Endothelial cell of hepatic sinusoid (primary cell): ENCODE data around the gene CCDC106.

Experiments
- in situ Hi-C: cut with HindIII; loops from 2 replicates; pipeline ENCODE4 v1.10.0; 2017; ENCODE audit warnings: low sequenced_read_pairs

Gene CCDC106

DNA sequence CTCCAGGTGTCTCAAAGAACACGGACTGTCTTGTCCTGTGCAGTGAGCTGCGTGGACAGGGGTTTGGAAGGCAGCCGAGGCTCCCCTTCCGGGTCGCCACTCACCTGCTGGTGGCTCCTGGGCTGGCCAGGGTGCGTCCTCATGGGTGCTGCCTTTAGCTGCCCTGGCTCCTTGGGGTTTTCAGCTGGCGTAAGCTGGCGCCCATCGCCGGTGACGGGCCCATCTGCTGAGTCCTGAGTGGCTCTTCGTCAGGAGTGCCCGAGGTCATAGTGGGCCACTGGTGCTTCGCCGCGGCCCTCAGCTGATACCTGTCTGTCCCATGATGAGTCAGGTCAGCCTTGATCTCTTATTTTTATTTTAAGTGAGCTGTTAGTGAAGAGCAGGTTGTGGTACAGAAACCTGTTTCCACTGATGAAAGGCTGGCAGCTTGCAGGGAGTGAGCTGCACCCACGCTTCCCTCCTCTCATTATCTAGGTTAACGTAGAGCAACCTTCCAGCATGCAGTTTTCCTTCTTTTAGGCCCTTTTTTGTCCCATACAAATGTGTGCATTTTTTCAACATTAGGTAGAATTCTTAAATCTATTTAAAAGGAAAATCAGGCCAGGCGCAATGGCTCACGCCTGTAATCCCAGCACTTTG is 45.4 kb downstream of the CCDC106 start:
- in situ Hi-C loops, result no loop called here

DNA sequence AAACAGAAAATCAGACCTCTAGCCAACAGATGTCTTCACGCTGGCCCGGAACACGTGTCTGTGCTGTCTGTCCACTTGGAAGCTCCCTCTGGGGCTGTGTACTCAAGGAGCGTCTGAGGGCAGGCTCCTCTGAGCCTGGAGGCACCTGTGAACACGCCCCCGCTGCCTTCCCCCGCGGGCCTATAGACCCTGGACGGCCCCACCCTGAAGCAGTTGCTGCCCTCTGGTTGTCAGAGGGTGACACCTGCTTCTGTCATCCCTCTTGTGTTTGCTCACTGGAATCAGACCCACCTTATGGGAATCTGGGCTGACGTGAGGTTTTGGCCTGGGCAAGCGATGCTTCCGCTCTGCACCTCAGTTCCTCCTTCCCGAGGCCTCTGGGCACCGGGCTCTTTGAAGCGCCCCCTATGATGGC is 46.2 kb downstream of the CCDC106 start:
- in situ Hi-C loops, result no loop called here

DNA sequence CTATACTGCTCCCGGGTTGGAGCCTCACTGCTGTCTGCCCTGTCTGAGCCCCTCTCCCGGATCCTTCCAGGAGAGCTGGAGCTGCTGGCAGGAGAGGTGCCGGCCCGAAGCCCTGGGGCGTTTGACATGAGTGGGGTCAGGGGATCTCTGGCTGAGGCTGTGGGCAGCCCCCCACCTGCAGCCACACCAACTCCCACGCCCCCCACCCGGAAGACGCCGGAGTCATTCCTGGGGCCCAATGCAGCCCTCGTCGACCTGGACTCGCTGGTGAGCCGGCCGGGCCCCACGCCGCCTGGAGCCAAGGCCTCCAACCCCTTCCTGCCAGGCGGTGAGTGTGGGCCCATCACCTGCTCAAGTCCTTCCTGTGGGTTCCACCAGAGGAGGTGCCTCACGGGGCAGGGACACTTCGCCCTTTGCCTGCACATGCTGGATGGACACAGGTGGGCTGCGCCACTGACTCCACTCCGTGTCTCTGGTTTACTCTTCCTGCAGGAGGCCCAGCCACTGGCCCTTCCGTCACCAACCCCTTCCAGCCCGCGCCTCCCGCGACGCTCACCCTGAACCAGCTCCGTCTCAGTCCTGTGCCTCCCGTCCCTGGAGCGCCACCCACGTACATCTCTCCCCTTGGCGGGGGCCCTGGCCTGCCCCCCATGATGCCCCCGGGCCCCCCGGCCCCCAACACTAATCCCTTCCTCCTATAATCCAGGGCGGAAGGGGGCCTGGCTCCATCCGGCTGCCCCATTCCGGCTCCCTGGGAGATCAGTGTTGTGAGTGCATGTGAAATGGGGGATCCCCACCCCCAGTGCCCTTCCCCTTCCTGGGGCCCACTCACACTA is 46.9 kb downstream of the CCDC106 start:
- in situ Hi-C loops, result no loop called here

DNA sequence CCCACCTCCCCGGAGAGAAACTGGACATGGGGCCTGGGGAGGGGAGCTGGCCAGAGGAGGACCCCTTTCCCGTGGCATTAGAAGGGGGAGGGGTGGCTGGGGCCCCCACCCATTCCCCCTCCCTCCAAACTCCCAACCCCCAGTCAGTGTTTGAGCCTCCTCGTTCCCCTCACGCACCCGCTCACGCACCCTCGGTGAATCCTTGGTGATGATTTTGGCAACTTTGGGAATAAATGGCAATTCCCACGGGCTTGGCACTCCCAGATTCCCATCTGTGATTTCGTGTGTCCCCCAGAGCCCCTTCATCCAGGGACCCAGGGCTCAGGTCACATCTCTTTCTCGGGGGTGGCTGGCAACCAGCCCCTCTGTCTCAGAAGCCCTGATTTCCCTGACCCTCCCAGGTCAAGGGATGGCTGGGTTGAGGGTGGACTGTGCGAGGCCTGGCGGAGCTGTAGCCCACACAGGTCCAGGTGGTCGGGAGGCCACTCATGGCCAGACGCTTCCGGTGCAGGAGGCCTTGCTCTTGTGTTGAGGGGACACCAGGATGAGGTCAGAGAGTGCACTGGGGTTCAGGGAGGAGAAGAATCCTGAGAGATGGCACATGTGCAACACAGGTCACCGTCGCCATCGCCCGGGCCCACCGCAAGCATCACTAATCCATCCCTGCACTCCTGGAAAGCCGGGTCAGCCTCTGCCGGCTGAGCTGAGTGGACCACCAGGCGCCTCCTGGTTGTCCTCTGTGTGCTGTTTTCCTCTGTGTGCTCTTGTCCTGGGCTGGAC is 47.7 kb downstream of the CCDC106 start:
- in situ Hi-C loops, result no loop called here

DNA sequence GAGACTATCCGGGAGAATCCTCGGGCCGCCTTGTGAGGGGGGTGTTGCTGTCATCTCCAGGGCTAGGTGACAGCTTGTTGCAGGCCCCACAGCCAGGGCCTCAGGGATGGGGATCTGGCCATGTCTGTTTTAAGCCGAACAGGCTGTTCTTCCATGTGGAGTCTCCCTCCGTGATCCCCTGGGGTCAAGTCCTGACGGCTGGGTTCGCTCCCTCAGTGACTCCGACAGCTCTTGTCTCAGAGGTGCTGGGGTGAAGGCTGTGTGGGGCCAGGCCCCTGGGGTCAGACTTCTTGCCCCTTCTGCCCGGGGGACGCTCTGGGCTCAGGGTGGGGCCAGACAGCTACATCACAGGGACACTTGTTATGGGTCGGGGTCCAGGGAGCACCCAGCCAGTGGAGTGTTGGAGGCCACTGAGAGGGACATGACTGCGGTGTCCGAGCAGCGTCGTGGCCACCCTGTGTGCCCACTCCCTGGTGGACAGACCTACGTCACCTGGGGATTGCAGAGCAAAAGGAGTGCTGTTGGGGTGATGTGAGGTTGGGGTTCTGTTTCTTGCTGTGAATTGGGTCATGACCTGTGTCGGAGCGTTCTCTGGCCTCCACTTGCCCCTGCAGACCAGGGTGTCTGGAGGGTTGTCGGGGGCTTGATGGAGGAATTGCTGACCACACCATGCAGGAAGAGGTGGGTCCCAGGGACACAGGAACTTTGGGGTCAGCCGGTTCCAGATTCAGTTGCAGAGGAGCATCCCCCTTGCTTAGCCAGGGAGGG is 48.5 kb downstream of the CCDC106 start:
- in situ Hi-C loops, result no loop called here

DNA sequence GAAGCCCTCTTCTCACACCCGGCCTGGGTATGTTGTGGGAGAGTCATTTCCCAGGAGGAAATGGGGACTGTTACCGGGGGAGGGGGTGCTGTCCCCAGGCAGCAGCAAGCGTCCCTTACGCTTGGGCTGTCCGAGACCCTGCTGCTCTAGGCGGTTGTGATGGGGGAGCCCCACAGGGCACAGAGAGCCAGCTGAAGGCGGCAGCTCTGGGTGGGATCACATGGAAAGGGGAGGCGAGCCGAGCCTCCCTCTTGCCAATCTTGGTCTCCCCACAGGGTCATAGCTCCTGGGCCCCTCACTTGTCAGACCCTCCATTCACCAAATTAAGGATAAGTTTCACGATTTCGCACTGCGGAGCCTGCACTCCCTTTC is 49.0 kb downstream of the CCDC106 start:
- in situ Hi-C loops, result no loop called here

DNA sequence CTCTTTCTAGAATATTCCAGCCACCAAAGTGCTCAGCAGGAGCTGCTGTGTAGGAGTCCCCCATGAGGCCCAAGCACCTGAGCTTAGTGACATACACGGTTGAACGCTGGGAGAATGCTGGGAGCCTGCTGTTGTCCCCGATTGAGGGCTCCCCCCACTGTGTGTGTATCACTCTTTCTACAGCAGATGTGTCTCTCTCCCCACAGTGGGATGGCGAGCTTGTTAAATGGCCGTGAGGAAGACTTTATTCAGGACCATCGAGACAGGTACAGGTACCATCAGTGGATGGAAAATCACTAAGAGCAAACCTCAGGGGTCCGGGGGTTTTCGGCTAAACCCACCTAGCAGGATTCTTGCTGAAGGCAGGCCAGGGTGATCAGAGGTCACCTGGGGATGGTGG is 49.7 kb downstream of the CCDC106 start:
- in situ Hi-C loops, result no loop called here

DNA sequence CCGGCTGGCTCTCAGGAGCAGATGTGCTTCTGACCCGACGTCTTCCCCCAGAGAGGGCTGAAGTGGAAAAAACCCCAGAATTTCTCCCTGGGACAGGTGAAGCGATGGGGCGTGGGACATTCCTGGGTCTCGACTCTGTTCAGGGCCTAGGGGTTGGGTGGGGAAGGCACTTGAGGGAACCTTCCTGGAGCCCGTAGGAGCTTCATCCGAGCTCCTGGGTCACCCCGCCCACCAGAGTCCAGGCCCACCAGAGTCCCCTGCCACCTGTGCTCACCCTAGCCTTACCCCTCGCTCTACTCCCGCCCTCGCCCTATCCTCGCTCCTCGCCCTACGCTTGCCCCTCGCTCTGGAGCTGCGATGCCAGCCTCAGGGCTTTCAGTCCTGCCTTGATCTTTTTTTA is 50.2 kb downstream of the CCDC106 start:
- in situ Hi-C loops, result no loop called here

DNA sequence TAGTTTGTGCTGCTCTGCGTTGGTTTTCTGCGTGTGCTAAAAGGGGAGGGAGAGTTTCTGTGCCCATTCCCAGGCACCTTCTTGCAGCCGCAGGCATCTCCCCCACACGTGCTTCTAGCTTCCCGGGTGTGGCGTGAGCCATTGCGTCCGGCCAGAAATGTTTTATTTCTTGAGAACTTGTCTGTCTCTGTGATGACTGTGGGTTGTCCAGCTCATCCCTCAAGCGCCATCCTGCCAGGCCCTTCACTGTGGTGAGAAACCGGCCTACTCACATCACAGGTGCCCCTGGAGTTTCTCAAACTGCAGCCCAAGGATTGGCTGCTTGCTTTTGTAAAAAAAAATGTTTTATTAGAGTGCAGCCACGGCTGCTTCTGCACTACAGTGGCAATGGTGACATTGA is 51.2 kb downstream of the CCDC106 start:
- in situ Hi-C loops, result no loop called here

DNA sequence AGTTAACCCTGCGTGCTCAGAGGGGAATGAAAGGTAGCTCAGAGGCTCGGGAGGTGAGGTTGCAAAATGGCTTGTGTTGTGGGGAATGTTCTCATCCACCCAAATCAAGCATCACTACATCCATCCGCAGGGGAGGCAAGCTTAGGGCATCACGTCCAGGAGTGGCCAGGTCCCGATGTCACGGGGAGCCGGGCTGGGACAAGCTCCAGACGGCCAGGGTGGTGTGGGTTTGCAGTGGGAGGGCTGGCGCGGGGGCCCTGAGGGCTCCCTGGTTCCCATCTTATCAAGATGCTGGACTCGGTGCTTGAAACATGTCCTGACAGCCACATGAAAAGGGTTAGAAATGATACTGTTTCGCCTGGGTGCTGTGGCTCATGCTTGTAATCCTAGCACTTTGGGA is 52.8 kb downstream of the CCDC106 start:
- in situ Hi-C loops, result no loop called here

DNA sequence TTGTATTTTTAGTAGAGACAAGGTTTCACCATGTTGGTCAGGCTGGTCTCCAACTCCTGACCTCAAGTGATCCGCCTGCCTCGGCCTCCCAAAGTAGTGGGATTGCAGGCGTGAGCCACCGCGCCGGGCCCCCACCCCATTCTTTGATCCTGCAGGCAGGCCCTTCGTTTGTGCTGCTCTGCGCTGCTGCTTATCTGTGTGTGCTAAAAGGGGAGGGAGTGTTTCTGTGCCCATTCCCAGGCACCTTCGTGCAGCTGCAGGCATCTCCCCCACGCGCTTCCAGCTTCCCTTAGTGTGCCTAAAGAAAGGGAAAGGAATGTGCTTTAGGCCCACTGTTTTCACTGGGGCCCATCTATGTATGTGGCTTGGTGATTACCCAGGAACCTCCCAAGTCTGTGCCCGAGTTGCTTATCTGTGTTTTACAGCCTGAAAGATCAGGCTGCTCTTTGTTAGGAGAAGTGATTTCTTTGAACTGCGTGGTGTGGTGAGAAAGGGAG is 54.2 kb downstream of the CCDC106 start:
- in situ Hi-C loops, result no loop called here
